ENCODE data around the gene KDM2A. TPM values are rescaled to one million over a fixed set of nuclear protein-coding genes. Genes with fewer than 3 reads are reported as not detected.

The KDM2A gene
- total RNA-seq, 2 donors from 2014 or later, result 40.1 to 130 TPM

DNA sequence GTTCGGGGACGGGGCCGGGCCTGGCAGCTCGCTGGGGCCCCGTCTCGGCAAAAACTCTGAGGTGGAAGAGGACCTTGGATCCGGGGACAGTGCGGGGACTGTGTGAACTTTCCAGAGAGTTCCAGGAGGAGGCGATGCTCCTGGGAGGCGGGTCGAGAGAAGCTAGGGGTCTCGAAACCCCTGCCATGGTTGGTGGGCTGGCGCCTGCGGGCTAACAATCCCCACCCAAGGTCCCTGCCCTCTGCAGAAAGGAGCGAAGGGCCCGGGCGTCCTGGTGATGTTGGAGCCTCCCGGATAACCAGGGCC, 142.5 kb downstream of the KDM2A start:
- TF ChIP-seq, protein P1, sequence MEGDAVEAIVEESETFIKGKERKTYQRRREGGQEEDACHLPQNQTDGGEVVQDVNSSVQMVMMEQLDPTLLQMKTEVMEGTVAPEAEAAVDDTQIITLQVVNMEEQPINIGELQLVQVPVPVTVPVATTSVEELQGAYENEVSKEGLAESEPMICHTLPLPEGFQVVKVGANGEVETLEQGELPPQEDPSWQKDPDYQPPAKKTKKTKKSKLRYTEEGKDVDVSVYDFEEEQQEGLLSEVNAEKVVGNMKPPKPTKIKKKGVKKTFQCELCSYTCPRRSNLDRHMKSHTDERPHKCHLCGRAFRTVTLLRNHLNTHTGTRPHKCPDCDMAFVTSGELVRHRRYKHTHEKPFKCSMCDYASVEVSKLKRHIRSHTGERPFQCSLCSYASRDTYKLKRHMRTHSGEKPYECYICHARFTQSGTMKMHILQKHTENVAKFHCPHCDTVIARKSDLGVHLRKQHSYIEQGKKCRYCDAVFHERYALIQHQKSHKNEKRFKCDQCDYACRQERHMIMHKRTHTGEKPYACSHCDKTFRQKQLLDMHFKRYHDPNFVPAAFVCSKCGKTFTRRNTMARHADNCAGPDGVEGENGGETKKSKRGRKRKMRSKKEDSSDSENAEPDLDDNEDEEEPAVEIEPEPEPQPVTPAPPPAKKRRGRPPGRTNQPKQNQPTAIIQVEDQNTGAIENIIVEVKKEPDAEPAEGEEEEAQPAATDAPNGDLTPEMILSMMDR (IDR thresholded peaks at IDR 0.05), result no peak
- ATAC-seq (ENCODE audit: insufficient number of reproducible peaks, low FRiP score, low read depth), result no peak
- Histone ChIP-seq H3K27me3 (replicated peaks; ENCODE audit: insufficient read depth) (no peaks in the 10 kb centered on the region), H3K27ac (no peak overlapping the region), H3K36me3 (peaks cover 4% of the 10 kb centered on the region), H3K9me3 (no peaks in the 10 kb centered on the region), H3K4me1 (ENCODE audit: control insufficient read depth in 1 of 2, low read depth in 2 of 2) (peaks cover 7 to 35% of the 10 kb centered on the region in 2 donors), H3K4me3 (peak overlapping the region; percentile 63)
- DNase-seq (ENCODE audit: low spot score), result no peak

DNA sequence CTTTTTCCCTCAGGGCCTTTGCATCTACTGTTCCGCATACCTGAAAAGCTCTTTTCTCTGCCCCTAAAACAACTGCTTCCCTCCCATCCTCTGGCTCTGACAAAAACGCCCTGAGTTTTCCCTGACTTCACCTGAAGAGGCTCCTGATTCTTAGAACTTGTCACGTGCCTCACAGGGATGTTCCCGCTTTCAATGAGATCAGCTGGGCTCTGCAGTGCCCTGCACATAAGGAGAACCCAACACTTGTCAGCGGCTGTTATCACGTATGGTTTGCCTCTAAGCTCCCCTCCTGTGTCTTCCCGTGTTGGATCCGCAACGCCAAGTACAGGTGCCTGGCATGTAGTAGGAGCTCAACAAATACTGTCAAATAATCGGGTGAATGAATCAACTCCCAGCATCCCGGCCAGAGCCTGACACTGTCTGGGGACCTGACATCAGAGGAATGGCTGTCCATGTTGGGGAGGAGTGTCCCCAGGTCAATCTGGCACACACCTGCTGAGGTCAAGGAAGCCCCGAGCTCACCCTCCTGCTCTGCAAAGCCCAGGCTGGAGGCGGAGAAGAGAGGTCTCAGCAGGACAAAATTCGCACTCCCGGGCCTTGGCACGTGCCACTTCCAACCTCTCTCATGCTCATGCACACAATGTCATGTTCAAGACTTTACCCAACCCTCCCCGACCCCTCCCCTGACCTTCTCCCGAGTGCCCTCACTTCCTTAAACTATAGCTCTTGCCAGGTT, 143.1 kb downstream of the KDM2A start:
- H3K27me3 ChIP-seq (replicated peaks; ENCODE audit: insufficient read depth), result no peaks in the 10 kb centered on the region
- peak overlapping the region; percentile 63 for H3K4me3 ChIP-seq
- ATAC-seq (ENCODE audit: insufficient number of reproducible peaks, low FRiP score, low read depth) (no peak), DNase-seq (ENCODE audit: low spot score) (no peak)
- no peaks in the 10 kb centered on the region for H3K9me3 ChIP-seq
- peak overlapping the region in 1 of 2 donors; percentile 43 for H3K27ac ChIP-seq
- no peaks in the 10 kb centered on the region for H3K36me3 ChIP-seq
- peaks cover 7 to 38% of the 10 kb centered on the region in 2 donors for H3K4me1 ChIP-seq (ENCODE audit: control insufficient read depth in 1 of 2, low read depth in 2 of 2)
- TF ChIP-seq, protein P1 (IDR thresholded peaks at IDR 0.05), result no peak

DNA sequence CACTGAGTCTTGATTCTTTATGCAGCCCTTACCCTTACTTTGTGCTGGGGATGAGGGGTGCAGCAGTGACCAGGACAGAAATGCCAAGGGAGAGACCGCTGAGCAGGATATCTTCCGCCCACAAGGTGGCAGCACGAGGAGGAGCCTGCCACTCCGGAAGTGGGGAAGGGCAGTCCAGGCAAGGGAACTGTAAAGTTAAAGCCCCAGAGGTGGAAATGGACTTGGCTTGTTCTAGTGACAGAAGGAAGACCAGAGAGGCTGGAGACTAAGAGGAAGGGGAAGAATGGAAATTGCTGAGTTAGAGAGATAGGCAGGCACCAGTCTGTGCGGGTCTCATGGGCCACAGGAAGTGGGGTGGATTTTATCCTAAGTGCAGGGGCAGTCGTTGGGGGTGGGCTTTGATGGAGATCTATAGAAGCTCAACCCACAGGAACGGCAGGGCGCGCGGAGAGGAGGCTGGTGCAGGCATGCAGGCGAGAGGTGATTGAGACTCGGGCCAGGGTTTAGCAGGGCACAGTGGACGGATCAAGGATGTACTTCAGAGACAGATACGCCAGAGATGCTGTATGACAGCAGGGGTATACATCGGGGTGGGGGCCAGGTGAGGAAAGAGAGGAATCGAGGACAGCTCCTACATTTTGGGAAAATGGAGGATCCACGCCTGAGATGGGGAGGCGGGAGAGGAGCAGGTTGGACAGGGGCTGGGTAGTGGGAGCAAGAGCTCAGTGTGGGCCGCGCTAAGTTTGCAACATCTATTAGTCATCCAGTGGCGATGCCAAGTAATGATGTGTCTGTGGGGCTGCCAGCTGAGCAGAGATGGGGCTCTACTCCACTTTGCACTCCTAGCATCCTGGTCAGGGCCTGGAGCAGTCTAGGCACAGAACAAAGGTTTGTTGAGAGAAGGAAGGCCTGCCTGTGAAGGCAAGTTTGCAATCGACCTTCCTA, 143.9 kb downstream of the KDM2A start:
- Histone ChIP-seq H3K9me3 (no peaks in the 10 kb centered on the region), H3K27me3 (replicated peaks; ENCODE audit: insufficient read depth) (no peaks in the 10 kb centered on the region), H3K4me3 (peak overlapping the region; percentile 9), H3K27ac (peak overlapping the region in 1 of 2 donors; percentile 43), H3K4me1 (ENCODE audit: control insufficient read depth in 1 of 2, low read depth in 2 of 2) (peaks cover 13 to 47% of the 10 kb centered on the region in 2 donors), H3K36me3 (no peaks in the 10 kb centered on the region)
- TF ChIP-seq, protein P1 (IDR thresholded peaks at IDR 0.05), result peak; percentile 79
- peak; percentile 40 for DNase-seq (ENCODE audit: low spot score)
- peak; percentile 41 for ATAC-seq (ENCODE audit: insufficient number of reproducible peaks, low FRiP score, low read depth)

DNA sequence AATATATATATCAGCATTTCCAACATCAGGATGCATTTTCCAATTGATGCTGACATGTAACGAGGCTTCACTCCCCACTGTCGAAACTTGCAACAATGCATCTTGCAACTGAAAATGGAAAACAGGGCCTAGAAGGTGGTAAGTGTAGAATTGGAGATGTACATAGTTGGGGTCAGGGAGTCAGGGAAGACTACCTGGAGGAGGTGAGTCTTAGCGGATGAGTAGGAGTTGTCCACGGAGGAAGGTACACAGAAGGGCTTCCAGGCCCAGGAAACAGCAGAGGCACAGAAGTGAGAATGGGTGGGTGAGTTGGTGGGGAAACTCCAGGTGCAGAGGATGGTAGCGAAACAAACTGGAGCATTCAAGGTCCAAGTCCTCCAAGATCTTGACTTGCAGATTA, 145.2 kb downstream of the KDM2A start:
- no peak for DNase-seq (ENCODE audit: low spot score)
- TF ChIP-seq, protein P1 (IDR thresholded peaks at IDR 0.05), result no peak
- Histone ChIP-seq H3K4me1 (ENCODE audit: control insufficient read depth in 1 of 2, low read depth in 2 of 2) (peaks cover 23 to 59% of the 10 kb centered on the region in 2 donors), H3K9me3 (no peaks in the 10 kb centered on the region), H3K27me3 (replicated peaks; ENCODE audit: insufficient read depth) (no peaks in the 10 kb centered on the region), H3K27ac (no peak overlapping the region), H3K36me3 (no peaks in the 10 kb centered on the region), H3K4me3 (no peak overlapping the region)
- ATAC-seq (ENCODE audit: insufficient number of reproducible peaks, low FRiP score, low read depth), result no peak
